Measurements from ENCODE around the gene PLA2G4B.

- TF ChIP-seq ZNF24 (IDR thresholded peaks at IDR 0.05) (no peak), REST (IDR thresholded peaks at IDR 0.05; ENCODE audit: low read depth, low read length) (no peak), CTCF (IDR thresholded peaks at IDR 0.05 in 2 of 3, conservative IDR thresholded peaks at IDR 0.05 in 1 of 3; ENCODE audit: control insufficient read depth in 2 of 3, extremely low read depth in 1 of 3, insufficient read depth in 1 of 3, low read depth in 3 of 3, low read length in 3 of 3) (no peak), TAF1 (IDR thresholded peaks at IDR 0.05; ENCODE audit: borderline replicate concordance, low read depth, low read length) (no peak), BRCA1 (IDR thresholded peaks at IDR 0.05; ENCODE audit: low read depth, low read length) (no peak)
Observed at GRCh38 chr15:41842229-41842628, 3.6 kb downstream of the PLA2G4B start.

Data from GM12878 (cell line).